ENCODE measurements around the gene ZNF544. TPM values are rescaled to one million over a fixed set of nuclear protein-coding genes. Genes with fewer than 3 reads are reported as not detected.

Gene ZNF544
- total and polyA plus RNA-seq, 9 donors = 16.8 to 39.8 (median 33.0) TPM

- Histone ChIP-seq H3K9me3 (peaks cover 0 to 34% of the 10 kb centered on the region in 2 donors), H3K4me1 (ENCODE audit: insufficient read depth) (peaks cover 8% of the 10 kb centered on the region), H3K4me3 (peak overlapping the region; percentile 85), H3K27me3 (no peaks in the 10 kb centered on the region), H3K36me3 (no peaks in the 10 kb centered on the region), H3K27ac (no peak overlapping the region)
- intact Hi-C loops (cut with DNase I) = no loop called here
- WGBS, 3 donors = 5 to 12% (median 11%) methylated on average over 10 to 13 of the region's 13 CpGs
- TF ChIP-seq CTCF (IDR thresholded peaks at IDR 0.05) (no peak), POLR2A (IDR thresholded peaks at IDR 0.05) (no peak), EP300 (IDR thresholded peaks at IDR 0.05) (no peak)
- DNase-seq = no peak
These were observed 533 bp downstream of the ZNF544 start for GRCh38 chr19:58229255-58229639.

GRCh38 chr19:58237324-58237723 lies 8.6 kb downstream of the ZNF544 start:
- no peak for DNase-seq
- H3K4me3 ChIP-seq = no peak overlapping the region
- TF ChIP-seq EP300 (IDR thresholded peaks at IDR 0.05) = no peak
- no peak for TF ChIP-seq POLR2A (IDR thresholded peaks at IDR 0.05)
- no peak for TF ChIP-seq CTCF (IDR thresholded peaks at IDR 0.05)
- H3K9me3 ChIP-seq = peaks cover 10 to 82% of the 10 kb centered on the region in 2 donors
- intact Hi-C loops (cut with DNase I) = no loop called here
- H3K4me1 ChIP-seq (ENCODE audit: insufficient read depth) = no peaks in the 10 kb centered on the region
- H3K27ac ChIP-seq = no peak overlapping the region
- 93 to 100% (median 99%) methylated on average over 10 of the region's 10 CpGs for WGBS, 3 donors
- no peaks in the 10 kb centered on the region for H3K27me3 ChIP-seq
- peaks cover 3% of the 10 kb centered on the region for H3K36me3 ChIP-seq

GRCh38 chr19:58243351-58243750 lies 14.6 kb downstream of the ZNF544 start:
- Histone ChIP-seq H3K4me1 (ENCODE audit: insufficient read depth) (no peaks in the 10 kb centered on the region), H3K27me3 (no peaks in the 10 kb centered on the region), H3K36me3 (peaks cover 21% of the 10 kb centered on the region), H3K4me3 (no peak overlapping the region), H3K27ac (no peak overlapping the region), H3K9me3 (peaks cover 24 to 90% of the 10 kb centered on the region in 2 donors)
- intact Hi-C loops (cut with DNase I) = no loop called here
- WGBS, 3 donors = 96 to 98% (median 97%) methylated on average over 6 of the region's 6 CpGs
- TF ChIP-seq EP300 (IDR thresholded peaks at IDR 0.05) (no peak), CTCF (IDR thresholded peaks at IDR 0.05) (no peak), POLR2A (IDR thresholded peaks at IDR 0.05) (no peak)
- no peak for DNase-seq

GRCh38 chr19:58248886-58249285 lies 20.2 kb downstream of the ZNF544 start:
- 97 to 99% (median 98%) methylated on average over 3 of the region's 3 CpGs for WGBS, 3 donors
- Histone ChIP-seq H3K4me3 (no peak overlapping the region), H3K27ac (no peak overlapping the region), H3K9me3 (peaks cover 51 to 91% of the 10 kb centered on the region in 2 donors), H3K27me3 (no peaks in the 10 kb centered on the region), H3K36me3 (peaks cover 24% of the 10 kb centered on the region), H3K4me1 (ENCODE audit: insufficient read depth) (no peaks in the 10 kb centered on the region)
- TF ChIP-seq CTCF (IDR thresholded peaks at IDR 0.05) (no peak), POLR2A (IDR thresholded peaks at IDR 0.05) (no peak), EP300 (IDR thresholded peaks at IDR 0.05) (no peak)
- no peak for DNase-seq
- intact Hi-C loops (cut with DNase I) = no loop called here
